Measurements from ENCODE around the gene OR4D9.
"Not testable (repeated sequence)": the region's sequence is repeated elsewhere in the genome, so short reads cannot be mapped to it uniquely, and the experiment has no call there.

Gene OR4D9

DNA sequence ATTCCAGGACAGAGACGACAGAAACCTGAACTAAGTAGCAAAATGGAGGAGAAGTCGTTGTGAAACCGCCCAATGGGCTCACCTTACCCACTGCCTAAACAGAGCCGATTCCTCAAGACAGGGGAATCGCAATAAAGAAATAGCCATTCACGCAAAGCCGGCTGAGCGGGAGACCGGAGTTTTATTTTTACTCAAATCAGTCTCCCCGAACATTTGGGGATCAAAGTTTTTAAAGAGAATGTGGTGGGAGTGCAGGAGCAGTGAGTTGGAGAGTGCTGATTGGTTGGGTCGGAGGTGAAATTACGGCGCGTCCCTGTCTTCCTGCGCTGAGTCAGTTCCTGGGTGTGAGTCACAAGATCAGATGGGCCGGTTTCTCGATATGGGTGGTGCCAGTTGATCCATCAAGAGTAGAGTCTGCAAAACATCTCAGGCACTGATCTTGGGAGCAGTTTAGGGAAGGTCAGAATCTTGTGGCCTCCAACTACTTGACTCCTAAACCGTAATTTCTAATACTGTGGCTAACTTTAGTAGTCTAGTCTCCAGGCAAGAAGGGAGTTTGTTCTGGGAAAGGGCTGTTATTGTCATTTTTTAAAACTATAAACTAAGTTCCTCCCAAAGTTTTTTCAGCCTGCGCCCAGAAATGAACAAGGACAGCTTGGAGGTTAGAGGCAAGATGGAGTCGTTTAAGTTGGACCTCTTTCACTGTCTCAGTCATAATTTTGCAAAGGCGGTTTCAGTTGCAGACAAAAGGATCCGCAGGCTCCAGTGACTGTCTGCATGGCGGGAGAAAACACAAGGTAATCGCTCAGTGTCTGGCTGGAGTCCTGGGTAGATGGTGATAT is 34.1 kb downstream of the OR4D9 start:
- Histone ChIP-seq H3K4me2 (no peak overlapping the region), H3K79me2 (ENCODE audit: insufficient read depth, low read depth) (no peaks in the 10 kb centered on the region), H4K20me1 (ENCODE audit: insufficient read depth) (no peaks in the 10 kb centered on the region), H2AFZ (ENCODE audit: low read depth) (no peak overlapping the region), H3K9ac (no peak overlapping the region), H3K36me3 (ENCODE audit: insufficient read depth) (no peaks in the 10 kb centered on the region), H3K4me3 (IDR thresholded peaks at IDR 0.05; ENCODE audit: insufficient read depth, low read depth, low read length) (no peak overlapping the region), H3K4me1 (ENCODE audit: low read depth, poor library complexity, severe bottlenecking) (peaks cover 17% of the 10 kb centered on the region), H3K27ac (no peak overlapping the region), H3K27me3 (ENCODE audit: insufficient read depth, low read depth) (no peaks in the 10 kb centered on the region)
- TF ChIP-seq CTCF (conservative IDR thresholded peaks at IDR 0.05; ENCODE audit: low read depth, low read length), result no peak

GRCh38 chr11:59547605-59548308 is 36.4 kb downstream of the OR4D9 start:
- H3K4me2 ChIP-seq, result peak overlapping the region; percentile 94
- H3K36me3 ChIP-seq (ENCODE audit: insufficient read depth); H3K4me3 ChIP-seq (IDR thresholded peaks at IDR 0.05; ENCODE audit: insufficient read depth, low read depth, low read length); H3K79me2 ChIP-seq (ENCODE audit: insufficient read depth, low read depth); H3K9ac ChIP-seq; H4K20me1 ChIP-seq (ENCODE audit: insufficient read depth); H3K27me3 ChIP-seq (ENCODE audit: insufficient read depth, low read depth): not testable (repeated sequence)
- peak overlapping the region; percentile 22; the same call in 1 of the 2 replicates for H2AFZ ChIP-seq (ENCODE audit: low read depth)
- H3K27ac ChIP-seq, result peak overlapping the region; percentile 82; the same call in 1 of the 2 replicates
- peaks cover 22% of the 10 kb centered on the region for H3K4me1 ChIP-seq (ENCODE audit: low read depth, poor library complexity, severe bottlenecking)

DNA sequence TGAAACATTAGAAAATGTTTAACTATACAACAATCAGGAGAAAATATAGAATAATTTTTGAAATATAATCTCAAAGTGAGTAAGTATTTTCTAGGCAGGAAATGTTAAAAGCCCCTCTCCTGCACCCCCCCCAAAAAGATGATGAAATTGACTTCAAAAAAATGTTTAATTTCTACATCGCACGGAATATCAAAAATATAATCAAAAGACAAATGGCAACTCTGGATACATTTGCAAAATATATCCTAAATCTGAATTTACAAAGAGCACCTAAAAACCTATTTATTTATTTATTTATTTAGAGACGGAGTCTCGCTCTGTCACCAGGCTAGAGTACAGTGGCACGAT is 36.9 kb downstream of the OR4D9 start:
- Histone ChIP-seq H3K27me3 (ENCODE audit: insufficient read depth, low read depth) (no peaks in the 10 kb centered on the region), H3K79me2 (ENCODE audit: insufficient read depth, low read depth) (no peaks in the 10 kb centered on the region), H2AFZ (ENCODE audit: low read depth) (peak overlapping the region; percentile 66), H3K4me1 (ENCODE audit: low read depth, poor library complexity, severe bottlenecking) (peaks cover 22% of the 10 kb centered on the region), H3K36me3 (ENCODE audit: insufficient read depth) (no peaks in the 10 kb centered on the region), H3K9ac (peak overlapping the region; percentile 59; the same call in 1 of the 2 replicates), H3K4me2 (peak overlapping the region; percentile 94), H3K27ac (peak overlapping the region; percentile 82), H3K4me3 (IDR thresholded peaks at IDR 0.05; ENCODE audit: insufficient read depth, low read depth, low read length) (no peak overlapping the region), H4K20me1 (ENCODE audit: insufficient read depth) (no peaks in the 10 kb centered on the region)
- TF ChIP-seq CTCF (conservative IDR thresholded peaks at IDR 0.05; ENCODE audit: low read depth, low read length), result no peak

- H2AFZ ChIP-seq (ENCODE audit: low read depth), result peak overlapping the region; percentile 66
Measured at GRCh38 chr11:59550368-59550841, 39.1 kb downstream of the OR4D9 start.

More at GRCh38 chr11:59550368-59550841, 39.1 kb downstream of the OR4D9 start:
- H3K79me2 ChIP-seq (ENCODE audit: insufficient read depth, low read depth), result no peaks in the 10 kb centered on the region
- 0 out of 2 replicates have a peak, but pooled peaks have one; percentile 27 for TF ChIP-seq CTCF (conservative IDR thresholded peaks at IDR 0.05; ENCODE audit: low read depth, low read length)
- peak overlapping the region; percentile 61; the same call in 1 of the 2 replicates for H3K9ac ChIP-seq
- peak overlapping the region; percentile 82 for H3K27ac ChIP-seq
- peaks cover 22% of the 10 kb centered on the region for H3K4me1 ChIP-seq (ENCODE audit: low read depth, poor library complexity, severe bottlenecking)
- peak overlapping the region; percentile 94 for H3K4me2 ChIP-seq
- no peaks in the 10 kb centered on the region for H3K27me3 ChIP-seq (ENCODE audit: insufficient read depth, low read depth)
- H3K36me3 ChIP-seq (ENCODE audit: insufficient read depth), result no peaks in the 10 kb centered on the region
- no peaks in the 10 kb centered on the region for H4K20me1 ChIP-seq (ENCODE audit: insufficient read depth)
- no peak overlapping the region for H3K4me3 ChIP-seq (IDR thresholded peaks at IDR 0.05; ENCODE audit: insufficient read depth, low read depth, low read length)

All from KMS-11 (cell line).